Measurements from ENCODE around the gene ERC1. TPM values are rescaled to one million over a fixed set of nuclear protein-coding genes. Genes with fewer than 3 reads are reported as not detected.

The ERC1 gene
- total and polyA plus RNA-seq, 9 of the 15 experiments (the other 6 are each of a cell fraction or from before 2014, with no cell fraction given): 0.74 to 11.8 (median 4.8) TPM

DNA sequence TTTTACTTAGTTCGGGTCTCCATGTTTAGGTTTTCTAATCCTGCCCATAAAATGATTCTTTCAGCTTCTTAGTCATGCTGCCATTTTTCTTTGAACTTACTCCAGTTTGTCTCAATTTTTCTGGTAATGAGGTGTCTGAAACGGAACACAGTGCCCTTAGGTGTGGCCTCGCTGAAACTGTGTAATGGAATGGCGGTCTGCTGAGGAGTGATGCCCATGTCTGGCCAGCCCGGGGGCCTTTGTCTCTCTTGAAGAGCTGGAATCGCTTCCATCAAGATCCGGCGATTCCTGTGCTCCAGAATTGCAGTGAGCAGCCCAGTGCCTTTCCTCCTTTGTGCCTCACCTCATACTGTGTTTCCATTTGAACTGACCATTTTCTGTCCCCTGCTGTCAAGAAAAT, 490.9 kb downstream of the ERC1 start (continued):
- TF ChIP-seq, protein P1, sequence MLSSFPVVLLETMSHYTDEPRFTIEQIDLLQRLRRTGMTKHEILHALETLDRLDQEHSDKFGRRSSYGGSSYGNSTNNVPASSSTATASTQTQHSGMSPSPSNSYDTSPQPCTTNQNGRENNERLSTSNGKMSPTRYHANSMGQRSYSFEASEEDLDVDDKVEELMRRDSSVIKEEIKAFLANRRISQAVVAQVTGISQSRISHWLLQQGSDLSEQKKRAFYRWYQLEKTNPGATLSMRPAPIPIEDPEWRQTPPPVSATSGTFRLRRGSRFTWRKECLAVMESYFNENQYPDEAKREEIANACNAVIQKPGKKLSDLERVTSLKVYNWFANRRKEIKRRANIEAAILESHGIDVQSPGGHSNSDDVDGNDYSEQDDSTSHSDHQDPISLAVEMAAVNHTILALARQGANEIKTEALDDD (IDR thresholded peaks at IDR 0.05): no peak
- TF ChIP-seq POLR2AphosphoS5 (IDR thresholded peaks at IDR 0.05; ENCODE audit: control insufficient read depth, insufficient read depth, low read depth, low read length) (no peak), ZNF77 (CRISPR knock-in tag; IDR thresholded peaks at IDR 0.05) (no peak), ZSCAN32 (CRISPR knock-in tag; IDR thresholded peaks at IDR 0.05) (no peak), POLR3G (IDR thresholded peaks at IDR 0.05; ENCODE audit: extremely low read depth, insufficient read length, insufficient replicate concordance) (no peak)

GRCh38 chr12:1488908-1489381, 497.9 kb downstream of the ERC1 start:
- TF ChIP-seq TCF7 (IDR thresholded peaks at IDR 0.05; ENCODE audit: borderline replicate concordance) (no peak), FOXA3 (CRISPR knock-in tag; conservative IDR thresholded peaks at IDR 0.05 in 1 of 2, IDR thresholded peaks at IDR 0.05 in 1 of 2) (no peak), HCFC1 (IDR thresholded peaks at IDR 0.05; ENCODE audit: low read depth, low read length) (no peak), CSDE1 (IDR thresholded peaks at IDR 0.05) (no peak), ARNT (IDR thresholded peaks at IDR 0.05) (no peak), SIRT6 (IDR thresholded peaks at IDR 0.05; ENCODE audit: low read depth, low read length) (no peak), NFATC3 (IDR thresholded peaks at IDR 0.05) (no peak), STAT5A (IDR thresholded peaks at IDR 0.05; ENCODE audit: borderline replicate concordance, low read length) (no peak), RBM39 (optimal IDR thresholded peaks at IDR 0.05; ENCODE audit: low read depth, low read length) (no peak), PRPF4 (IDR thresholded peaks at IDR 0.05; ENCODE audit: insufficient read depth, low read depth, low read length, poor library complexity, severe bottlenecking) (no peak), RNF219 (CRISPR knock-in tag; IDR thresholded peaks at IDR 0.05) (no peak), NCOA1 (IDR thresholded peaks at IDR 0.05; ENCODE audit: low read depth) (no peak), GATAD2A (IDR thresholded peaks at IDR 0.05) (no peak), ZNF395 (CRISPR knock-in tag; IDR thresholded peaks at IDR 0.05) (no peak)
- DNase-seq (ENCODE audit: extremely low read depth in 1 of 4, low spot score in 3 of 4): no peak
- H3K4me1 ChIP-seq (replicated peaks in 1 of 2; ENCODE audit: control insufficient read depth in 2 of 2, insufficient read depth in 2 of 2, low read length in 2 of 2): peaks cover 17 to 20% of the 10 kb centered on the region in 2 experiments; a peak in 4 of 5 replicates
- ChIA-PET POLR2A (interaction anchor here (0.6 kb wide), 1 partner anchor 53 kb away, joined by 3 read pairs; no protein-coding TSS in a partner anchor), CTCF (ENCODE audit: low intra/inter-chr PET ratio) (no interaction called here)
- 0 out of 4 replicates have a peak overlapping the region, but pooled peaks of 1 of the 2 experiments have one; percentile 22 for H3K9ac ChIP-seq (ENCODE audit: insufficient read depth in 1 of 2, low read depth in 2 of 2, low read length in 2 of 2)
- no peak overlapping the region for H3K4me2 ChIP-seq (ENCODE audit: insufficient read depth, low read length)
- BruUV-seq (replicated peaks): no TSS peak
- H3K9me3 ChIP-seq (replicated peaks; ENCODE audit: control insufficient read depth, insufficient read depth, low read depth, low read length): no peaks in the 10 kb centered on the region
- H3K9me1 ChIP-seq (ENCODE audit: control insufficient read depth, insufficient read depth, low read length): no peaks in the 10 kb centered on the region
- H3K36me3 ChIP-seq (ENCODE audit: control insufficient read depth, insufficient read depth, low read length): no peaks in the 10 kb centered on the region; the same call in 2 of the 3 replicates
- H3K79me2 ChIP-seq (ENCODE audit: control insufficient read depth, insufficient read depth, low read length): no peaks in the 10 kb centered on the region
- H3K27ac ChIP-seq (ENCODE audit: extremely low read depth, low read depth, low read length): no peak overlapping the region; the same call in 2 of the 3 replicates
- H3K27me3 ChIP-seq (ENCODE audit: control insufficient read depth in 2 of 2, insufficient read depth in 2 of 2, low read length in 2 of 2): no peaks in the 10 kb centered on the region
- H4K20me1 ChIP-seq (replicated peaks; ENCODE audit: control insufficient read depth, insufficient read depth, low read length): no peaks in the 10 kb centered on the region
- H3K4me3 ChIP-seq: no peak overlapping the region
- WGBS (ENCODE audit: insufficient coverage, low coverage, missing lambda C conversion rate): 85% methylated on average over 6 of the region's 13 CpGs
- intact Hi-C loops (cut with micrococcal nuclease): no loop called here
- FAIRE-seq: no peak
- H2AFZ ChIP-seq (ENCODE audit: low read depth, low read length): no peak overlapping the region
- in situ Hi-C loops (cut with MboI): no loop called here
- no peak for ATAC-seq

Data from K562 (cell line).